ENCODE measurements around the gene SLC3A2.

- no peak for TF ChIP-seq ZNF280D (CRISPR knock-in tag; IDR thresholded peaks at IDR 0.05)
- TF ChIP-seq KIAA2018 (CRISPR knock-in tag; IDR thresholded peaks at IDR 0.05; ENCODE audit: borderline replicate concordance): no peak
- TF ChIP-seq ZNF891 (CRISPR knock-in tag; IDR thresholded peaks at IDR 0.05): no peak
- no peak for TF ChIP-seq ZBTB34 (CRISPR knock-in tag; IDR thresholded peaks at IDR 0.05)
- no peak for TF ChIP-seq ZNF160 (CRISPR knock-in tag; IDR thresholded peaks at IDR 0.05)
- TF ChIP-seq RFX3 (CRISPR knock-in tag; IDR thresholded peaks at IDR 0.05): no peak
- no peak for TF ChIP-seq SNAPC5 (CRISPR knock-in tag; IDR thresholded peaks at IDR 0.05; ENCODE audit: borderline replicate concordance)
- TF ChIP-seq GATAD1 (CRISPR knock-in tag; IDR thresholded peaks at IDR 0.05): no peak
Observed at GRCh38 chr11:62909107-62909894, 28.6 kb downstream of the SLC3A2 start.
